Kasumi-1 (cell line): ENCODE measurements around the gene C4BPB.

ENCODE experiments used
- DNase-seq, 2 experiments: peaks; one replicate each; lab custom pipeline; 2025; lab: John Stamatoyannopoulos, UW

C4BPB gene

GRCh38 chr1:207060596-207060995, 28.1 kb upstream of the C4BPB start:
- DNase-seq, result no peak

- DNase-seq, result no peak
These were observed 26.6 kb upstream of the C4BPB start for GRCh38 chr1:207062058-207062457.

GRCh38 chr1:207063014-207063413, 25.6 kb upstream of the C4BPB start:
- no peak for DNase-seq

GRCh38 chr1:207064561-207064960, 24.1 kb upstream of the C4BPB start:
- DNase-seq, result no peak

- DNase-seq, result no peak
These were observed 21.5 kb upstream of the C4BPB start for GRCh38 chr1:207067185-207067584.

GRCh38 chr1:207067665-207068064, 21.0 kb upstream of the C4BPB start:
- DNase-seq, result no peak

GRCh38 chr1:207069061-207069460, 19.6 kb upstream of the C4BPB start:
- DNase-seq, result no peak

GRCh38 chr1:207069858-207070506, 18.7 kb upstream of the C4BPB start:
- DNase-seq, result no peak

GRCh38 chr1:207070811-207071210, 17.8 kb upstream of the C4BPB start:
- peak; percentile 31 to 38 for DNase-seq

GRCh38 chr1:207071426-207071825, 17.2 kb upstream of the C4BPB start:
- no peak for DNase-seq

- no peak for DNase-seq
These were observed 16.4 kb upstream of the C4BPB start for GRCh38 chr1:207072233-207072632.

- DNase-seq, result no peak
These were observed 14.5 kb upstream of the C4BPB start for GRCh38 chr1:207073906-207074820.

- DNase-seq, result no peak
These were observed 12.3 kb upstream of the C4BPB start for GRCh38 chr1:207076181-207076955.

GRCh38 chr1:207077012-207077411, 11.6 kb upstream of the C4BPB start:
- no peak for DNase-seq

GRCh38 chr1:207077470-207078377, 10.9 kb upstream of the C4BPB start:
- peak; percentile 81 to 82 for DNase-seq

- DNase-seq, result no peak
These were observed 10.0 kb upstream of the C4BPB start for GRCh38 chr1:207078578-207079132.

- no peak for DNase-seq
These were observed 8.9 kb upstream of the C4BPB start for GRCh38 chr1:207079706-207080241.

- no peak for DNase-seq
These were observed 7.6 kb upstream of the C4BPB start for GRCh38 chr1:207081088-207081487.

- DNase-seq, result no peak
These were observed 6.9 kb upstream of the C4BPB start for GRCh38 chr1:207081806-207082205.

GRCh38 chr1:207084232-207084631, 4.4 kb upstream of the C4BPB start:
- DNase-seq, result no peak

- peak; percentile 33 to 41 for DNase-seq
These were observed 3.9 kb upstream of the C4BPB start for GRCh38 chr1:207084701-207085180.
